GM12878 (cell line): ENCODE results near the gene TMEM79. TPM values are rescaled to one million over a fixed set of nuclear protein-coding genes. Genes with fewer than 3 reads are reported as not detected.

Experiments used
- ATAC-seq: fragments of 200-7000 bp; cut with Tn5 transposase; 3 replicates; pipeline ENCODE4 v1.9.1; 2020; ENCODE audit warnings: mild to moderate bottlenecking, moderate library complexity
- BruUV-seq: library from RNA; stranded (reverse); fragments of 400-500 nt; replicated peaks from 2 replicates; lab custom pipeline; 2021; lab: Mats Ljungman, UMichigan
- CTCF ChIA-PET: fragments of 300-600 bp; sonication (Branson Sonifier 250); formaldehyde crosslinking; extraction: SDS; loops from one replicate; lab custom pipeline; 2021; ENCODE audit warnings: inconsistent platforms; lab: Yijun Ruan, JAX
- POLR2A ChIA-PET: fragments of 350-600 bp; formaldehyde crosslinking; extraction: SDS; loops from one replicate; lab custom pipeline; 2021; ENCODE audit warnings: inconsistent platforms; lab: Charles Lee
- RAD21 ChIA-PET: fragments of 300-600 bp; sonication (Branson Sonifier 250); formaldehyde crosslinking; loops from one replicate; lab custom pipeline; 2023; ENCODE audit warnings: antibody characterized with exemption; ENCODE audit not compliant: unreplicated experiment; lab: Charles Lee
- SMC1A ChIA-PET: fragments of 300-600 bp; sonication (Branson Sonifier 250); formaldehyde crosslinking; loops from one replicate; lab custom pipeline; 2023; ENCODE audit not compliant: unreplicated experiment, uncharacterized antibody; lab: Charles Lee
- DNase-seq: peaks from one replicate; pipeline ENCODE4 v3.0.0-alpha.2; 2011; ENCODE audit warnings: low read depth, low spot score
- FAIRE-seq: peaks from 3 replicates; lab custom pipeline; 2011; peaks lifted over from hg19 to GRCh38; lab: Jason Lieb, UNC
- H2AFZ ChIP-seq: 2 replicates; pipeline ENCODE4 v1.6.0; 2011; ENCODE audit warnings: low read depth, low read length, control low read depth; ENCODE audit not compliant: control insufficient read depth
- H3K27ac ChIP-seq: 2 replicates; pipeline ENCODE4 v1.5.1; 2011; ENCODE audit warnings: control low read depth; ENCODE audit not compliant: control insufficient read depth, insufficient read depth
- H3K27me3 ChIP-seq, 2 experiments: replicated peaks in 1 of 2; 2 replicates each; pipeline versions ENCODE4 v1.6.0 to v1.6.1; 2011; ENCODE audit warnings: low read length in 1 of 2; ENCODE audit not compliant: control insufficient read depth in 2 of 2, insufficient read depth in 2 of 2
- H3K36me3 ChIP-seq, 2 experiments: 2 replicates each; pipeline ENCODE4 v1.5.1; 2011; ENCODE audit warnings: low read length in 1 of 2; ENCODE audit not compliant: control insufficient read depth in 2 of 2, insufficient read depth in 2 of 2
- H3K4me1 ChIP-seq: 2 replicates; pipeline ENCODE4 v1.6.1; 2011; ENCODE audit warnings: mild to moderate bottlenecking, low read length, moderate library complexity, mixed read lengths; ENCODE audit not compliant: control insufficient read depth, insufficient read depth
- H3K4me2 ChIP-seq: 2 replicates; pipeline ENCODE4 v1.6.0; 2011; ENCODE audit warnings: control low read depth; ENCODE audit not compliant: control insufficient read depth, insufficient read depth
- H3K4me3 ChIP-seq: fragments of 200-600 bp; sonication (generic); 2 replicates; pipeline ENCODE4 v1.5.1; 2016
- H3K79me2 ChIP-seq: 2 replicates; pipeline ENCODE4 v1.6.0; 2011; ENCODE audit warnings: low read length; ENCODE audit not compliant: control insufficient read depth, insufficient read depth
- H3K9ac ChIP-seq: 2 replicates; pipeline ENCODE4 v1.8.0; 2011; ENCODE audit warnings: low read length, control low read depth, mixed read lengths; ENCODE audit not compliant: control insufficient read depth, insufficient read depth
- H3K9me3 ChIP-seq: replicated peaks from 3 replicates; pipeline ENCODE4 v1.5.1; 2011; ENCODE audit warnings: mild to moderate bottlenecking, low read length; ENCODE audit not compliant: control insufficient read depth, insufficient read depth
- H4K20me1 ChIP-seq: 2 replicates; pipeline ENCODE4 v1.6.0; 2011; ENCODE audit not compliant: control insufficient read depth, insufficient read depth
- CREB1 ChIP-seq: IDR thresholded peaks from 2 replicates; pipeline ENCODE4 v1.6.1; 2012; ENCODE audit warnings: low read depth, mild to moderate bottlenecking, inconsistent platforms
- EED ChIP-seq: sonication (generic); IDR thresholded peaks from 2 replicates; pipeline ENCODE4 v1.6.1; 2016; ENCODE audit warnings: antibody characterized with exemption, low read depth
- HDAC2 ChIP-seq: fragments of 200-600 bp; sonication (generic); IDR thresholded peaks from 2 replicates; pipeline ENCODE4 v1.6.1; 2017
- IKZF1 ChIP-seq: fragments of 450-650 bp; conservative IDR thresholded peaks from 2 replicates; pipeline ENCODE4 v1.6.1; 2017; ENCODE audit warnings: antibody characterized with exemption, mild to moderate bottlenecking
- IRF4 ChIP-seq: IDR thresholded peaks from 2 replicates; pipeline ENCODE4 v1.6.1; 2011; ENCODE audit warnings: low read depth, low read length
- KLF5 ChIP-seq: fragments of 450-650 bp; IDR thresholded peaks from 2 replicates; pipeline ENCODE4 v1.6.1; 2014; ENCODE audit warnings: mild to moderate bottlenecking; ENCODE audit not compliant: partially characterized antibody
- NFIC ChIP-seq: IDR thresholded peaks from 2 replicates; pipeline ENCODE4 v1.6.1; 2012; ENCODE audit warnings: low read depth, mild to moderate bottlenecking, inconsistent platforms, low read length, moderate library complexity
- NR2C1 ChIP-seq: fragments of 450-650 bp; IDR thresholded peaks from 2 replicates; pipeline ENCODE4 v1.6.1; 2017; ENCODE audit warnings: antibody characterized with exemption, mild to moderate bottlenecking, moderate library complexity
- POLR2A ChIP-seq: IDR thresholded peaks from 2 replicates; pipeline ENCODE4 v1.6.1; 2011; ENCODE audit warnings: low read depth, mild to moderate bottlenecking, low read length
- POU2F2 ChIP-seq: IDR thresholded peaks from 3 replicates; pipeline ENCODE4 v1.6.1; 2011; ENCODE audit warnings: low read depth, mild to moderate bottlenecking, low read length, borderline replicate concordance
- SIN3A ChIP-seq: IDR thresholded peaks from 2 replicates; pipeline ENCODE4 v1.6.1; 2012; ENCODE audit warnings: low read depth, low read length, improper control_type of control experiment
- SKIL ChIP-seq: fragments of 450-650 bp; IDR thresholded peaks from 2 replicates; pipeline ENCODE4 v1.6.1; 2017; ENCODE audit warnings: mild to moderate bottlenecking, low read depth, inconsistent platforms; ENCODE audit not compliant: poor library complexity, severe bottlenecking
- SPI1 ChIP-seq: IDR thresholded peaks from 2 replicates; pipeline ENCODE4 v1.6.1; 2011; ENCODE audit warnings: low read depth, mild to moderate bottlenecking, low read length, moderate library complexity, borderline replicate concordance; ENCODE audit not compliant: insufficient read depth
- SRF ChIP-seq, 2 experiments: IDR thresholded peaks; 2 replicates each; pipeline ENCODE4 v1.6.1; 2011; ENCODE audit warnings: low read depth in 2 of 2, low read length in 2 of 2, mild to moderate bottlenecking in 1 of 2, moderate library complexity in 1 of 2
- STAT1 ChIP-seq: fragments of 450-650 bp; conservative IDR thresholded peaks from 2 replicates; pipeline ENCODE4 v1.6.1; 2014; ENCODE audit warnings: antibody characterized with exemption, mild to moderate bottlenecking
- ZNF207 ChIP-seq: fragments of 450-650 bp; IDR thresholded peaks from 2 replicates; pipeline ENCODE4 v1.6.1; 2014; ENCODE audit warnings: antibody characterized with exemption, mild to moderate bottlenecking, borderline replicate concordance
- WGBS: methylation state at CpG from one replicate; pipeline ENCODE4 v1.1.6; 2016; ENCODE audit warnings: low lambda C conversion rate; ENCODE audit not compliant: insufficient replicate concordance, insufficient coverage; ENCODE audit errors: missing lambda C conversion rate; 5-methylcytosine and 5-hydroxymethylcytosine counted together
- in situ Hi-C: fragments of 300-500 bp; cut with MboI; formaldehyde crosslinking; loops from 9 replicates; pipeline ENCODE4 v1.14.3; 2018; ENCODE audit warnings: mixed read lengths
- intact Hi-C: fragments of 100-400 bp; cut with micrococcal nuclease; formaldehyde crosslinking; loops from one replicate; pipeline ENCODE4 v1.14.2; 2022; ENCODE audit not compliant: unreplicated experiment
- polyA plus RNA-seq, 11 experiments: library from polyadenylated mRNA; depleted of rRNA in 4 of 11; unstranded in 6 of 11; stranded (reverse) in 5 of 11; fragments of >200 nt; fragmentation: Nextera tagmentation in 4 of 11; fragmentation: Illumina TruSeq in 1 of 11; extraction: Ambion mirVana in 4 of 11; extraction: Trizol in 1 of 11; gene quantifications; 1 replicate in 1 of 11; 2 replicates in 10 of 11; pipeline versions ENCODE4 v1.2.1 to v1.2.3, GENCODE V29; 2011 to 2016; ENCODE audit warnings: inconsistent platforms in 2 of 11, missing spikeins in 2 of 11, low read depth in 1 of 11
- total RNA-seq, 4 experiments: library from RNA; depleted of rRNA in 3 of 4; stranded (reverse); fragments of >200 nt in 3 of 4; fragmentation: Illumina TruSeq in 1 of 4; extraction: Trizol in 1 of 4; gene quantifications; 2 replicates each; pipeline versions ENCODE4 v1.2.1 to v1.2.3, GENCODE V29; 2013 to 2021
- TF ChIP-seq, protein P1 (sequence below), 3 experiments: IDR thresholded peaks in 2 of 3; conservative IDR thresholded peaks in 1 of 3; 2 replicates each; pipeline ENCODE4 v1.5.1; 2011; ENCODE audit warnings: low read depth in 3 of 3, low read length in 3 of 3, mild to moderate bottlenecking in 3 of 3, control low read depth in 2 of 3, moderate library complexity in 2 of 3, inconsistent platforms in 1 of 3, mixed read lengths in 1 of 3; ENCODE audit not compliant: control insufficient read depth in 2 of 3, insufficient read depth in 1 of 3; ENCODE audit errors: extremely low read depth in 1 of 3
- TF ChIP-seq, protein P2 (sequence below): fragments of 450-650 bp; IDR thresholded peaks from 2 replicates; pipeline ENCODE4 v1.6.1; 2016; ENCODE audit warnings: mild to moderate bottlenecking

TMEM79 gene
- total and polyA plus RNA-seq, 10 of the 15 experiments (the other 5 are each of a cell fraction or from before 2014, with no cell fraction given): 0.47 to 5.2 (median 3.8) TPM

DNA sequence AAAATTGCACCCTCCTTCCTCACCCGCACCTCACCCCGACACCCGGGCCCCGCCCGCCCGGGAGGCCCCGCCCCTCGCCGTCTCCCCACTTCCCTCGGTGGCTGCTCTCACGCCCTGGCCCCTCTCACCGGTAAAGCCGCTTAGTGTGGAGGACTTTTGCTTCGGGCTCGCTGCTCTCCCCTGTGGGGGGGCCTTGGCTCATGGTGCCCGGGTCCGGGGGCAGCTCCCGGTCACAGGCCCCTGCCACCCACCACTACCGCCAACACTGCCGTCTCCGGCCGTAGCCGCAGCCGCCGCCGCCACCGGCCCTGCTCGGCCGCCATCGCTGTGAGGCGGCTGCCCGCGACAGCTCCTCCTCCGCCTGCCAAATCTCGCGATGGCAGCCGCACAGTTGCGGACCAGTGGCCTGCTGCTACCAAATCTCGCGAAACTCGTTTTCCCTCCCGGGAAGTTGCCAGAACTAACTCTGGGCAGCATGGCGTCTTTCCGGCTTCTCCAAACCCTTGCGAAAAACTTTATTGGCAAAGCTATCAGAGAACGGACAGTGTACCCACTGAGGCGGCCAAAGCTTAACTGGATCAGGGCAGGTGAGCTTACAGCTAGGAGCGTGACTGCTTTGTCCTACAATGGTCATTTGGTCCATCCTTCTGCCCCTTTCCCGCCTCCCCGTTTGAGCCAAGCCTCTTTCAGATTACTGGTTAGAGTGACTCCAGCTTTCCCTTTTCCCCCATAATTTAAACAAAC is 1.5 kb upstream of the TMEM79 start, which contains the start of gene SMG5:
Gene SMG5, minus strand, starts transcription at position 347 of the 744 bp plus-strand sequence. Its CDS starts 145 bp downstream, at position 202.
- ChIA-PET POLR2A (interaction anchor here (0.6 to 2.8 kb wide), 20 partner anchors 10 to 424 kb away, joined by 3 to 13 read pairs (median 4); partner anchors contain the start of genes CCT3, GLMP, NAXE and PMF1), SMC1A (interaction anchor here (0.5 to 4.7 kb wide), 23 partner anchors 10 to 422 kb away, joined by 3 to 39 read pairs (median 4); partner anchors contain the start of genes CCT3, GLMP and TSACC), RAD21 (interaction anchor here (0.7 to 2.3 kb wide), 12 partner anchors 9 to 175 kb away, joined by 3 to 16 read pairs (median 4); partner anchors contain the start of genes CCT3, GLMP and TSACC), CTCF (interaction anchor here (0.8 to 7.1 kb wide), 23 partner anchors 9 to 399 kb away, joined by 3 to 58 read pairs (median 4); partner anchors contain the start of genes GLMP, SLC25A44 and UBQLN4)
- H3K4me2 ChIP-seq: peak within 1 kb of the TSS; percentile 84
- peak within 1 kb of the TSS; percentile 98 for H2AFZ ChIP-seq
- H3K4me1 ChIP-seq: peaks cover 15% of the 10 kb centered on the region; the same call in 1 of the 2 replicates
- peaks cover 52% of the 10 kb centered on the region for H3K79me2 ChIP-seq
- ATAC-seq (peak; percentile 93), FAIRE-seq (peak; percentile 86), DNase-seq (peak; percentile 96)
- WGBS: under 1% methylated on average over 26 of the region's 50 CpGs
- peak within 1 kb of the TSS; percentile 89 for H3K9ac ChIP-seq
- BruUV-seq: no TSS peak
- intact Hi-C loops: loop anchor here (10.0 kb wide), 1 partner anchor 188 kb away; no protein-coding TSS in a partner anchor
- H4K20me1 ChIP-seq: no peaks in the 10 kb centered on the region
- H3K36me3 ChIP-seq: peaks cover 4 to 24% of the 10 kb centered on the region in 2 experiments
- peak within 1 kb of the TSS; percentile 86 for H3K27ac ChIP-seq
- H3K4me3 ChIP-seq: peak within 1 kb of the TSS; percentile 94
- H3K27me3 ChIP-seq: no peaks in the 10 kb centered on the region
- in situ Hi-C loops: no loop called here
- H3K9me3 ChIP-seq: no peaks in the 10 kb centered on the region
- TF ChIP-seq HDAC2 (no peak), NFIC (no peak), POLR2A (peak; percentile 100), SRF (IDR thresholded peaks at IDR 0.05; ENCODE audit: low read depth in 2 of 2, low read length in 2 of 2) (peak in 1 of 2 experiments; percentile 76; a peak in 2 of 4 replicates), SIN3A (peak; percentile 93), IKZF1 (peak; percentile 95), STAT1 (peak; percentile 90; the same call in 1 of the 2 replicates), SPI1 (peak; percentile 13; the same call in 1 of the 2 replicates), CREB1 (peak; percentile 71), SKIL (peak; percentile 52), ZNF207 (peak; percentile 98), KLF5 (peak; percentile 63), IRF4 (peak; percentile 77), EED (0 out of 2 replicates have a peak, but pooled peaks have one; percentile 24), NR2C1 (peak; percentile 82), POU2F2 (peak; percentile 79; the same call in 2 of the 3 replicates)
- TF ChIP-seq, protein P1, sequence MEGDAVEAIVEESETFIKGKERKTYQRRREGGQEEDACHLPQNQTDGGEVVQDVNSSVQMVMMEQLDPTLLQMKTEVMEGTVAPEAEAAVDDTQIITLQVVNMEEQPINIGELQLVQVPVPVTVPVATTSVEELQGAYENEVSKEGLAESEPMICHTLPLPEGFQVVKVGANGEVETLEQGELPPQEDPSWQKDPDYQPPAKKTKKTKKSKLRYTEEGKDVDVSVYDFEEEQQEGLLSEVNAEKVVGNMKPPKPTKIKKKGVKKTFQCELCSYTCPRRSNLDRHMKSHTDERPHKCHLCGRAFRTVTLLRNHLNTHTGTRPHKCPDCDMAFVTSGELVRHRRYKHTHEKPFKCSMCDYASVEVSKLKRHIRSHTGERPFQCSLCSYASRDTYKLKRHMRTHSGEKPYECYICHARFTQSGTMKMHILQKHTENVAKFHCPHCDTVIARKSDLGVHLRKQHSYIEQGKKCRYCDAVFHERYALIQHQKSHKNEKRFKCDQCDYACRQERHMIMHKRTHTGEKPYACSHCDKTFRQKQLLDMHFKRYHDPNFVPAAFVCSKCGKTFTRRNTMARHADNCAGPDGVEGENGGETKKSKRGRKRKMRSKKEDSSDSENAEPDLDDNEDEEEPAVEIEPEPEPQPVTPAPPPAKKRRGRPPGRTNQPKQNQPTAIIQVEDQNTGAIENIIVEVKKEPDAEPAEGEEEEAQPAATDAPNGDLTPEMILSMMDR (IDR thresholded peaks at IDR 0.05 in 2 of 3, conservative IDR thresholded peaks at IDR 0.05 in 1 of 3; ENCODE audit: control insufficient read depth in 2 of 3, extremely low read depth in 1 of 3, insufficient read depth in 1 of 3, low read depth in 3 of 3, low read length in 3 of 3): no peak
- TF ChIP-seq, protein P2, sequence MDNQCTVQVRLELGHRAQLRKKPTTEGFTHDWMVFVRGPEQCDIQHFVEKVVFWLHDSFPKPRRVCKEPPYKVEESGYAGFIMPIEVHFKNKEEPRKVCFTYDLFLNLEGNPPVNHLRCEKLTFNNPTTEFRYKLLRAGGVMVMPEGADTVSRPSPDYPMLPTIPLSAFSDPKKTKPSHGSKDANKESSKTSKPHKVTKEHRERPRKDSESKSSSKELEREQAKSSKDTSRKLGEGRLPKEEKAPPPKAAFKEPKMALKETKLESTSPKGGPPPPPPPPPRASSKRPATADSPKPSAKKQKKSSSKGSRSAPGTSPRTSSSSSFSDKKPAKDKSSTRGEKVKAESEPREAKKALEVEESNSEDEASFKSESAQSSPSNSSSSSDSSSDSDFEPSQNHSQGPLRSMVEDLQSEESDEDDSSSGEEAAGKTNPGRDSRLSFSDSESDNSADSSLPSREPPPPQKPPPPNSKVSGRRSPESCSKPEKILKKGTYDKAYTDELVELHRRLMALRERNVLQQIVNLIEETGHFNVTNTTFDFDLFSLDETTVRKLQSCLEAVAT: peak; percentile 54; the same call in 1 of the 2 replicates
